Measurements from ENCODE around the gene ZSWIM6. TPM values are rescaled to one million over a fixed set of nuclear protein-coding genes. Genes with fewer than 3 reads are reported as not detected.

The ZSWIM6 gene
- polyA plus RNA-seq, 3 donors = 1.7 to 33.5 (median 2.7) TPM

DNA sequence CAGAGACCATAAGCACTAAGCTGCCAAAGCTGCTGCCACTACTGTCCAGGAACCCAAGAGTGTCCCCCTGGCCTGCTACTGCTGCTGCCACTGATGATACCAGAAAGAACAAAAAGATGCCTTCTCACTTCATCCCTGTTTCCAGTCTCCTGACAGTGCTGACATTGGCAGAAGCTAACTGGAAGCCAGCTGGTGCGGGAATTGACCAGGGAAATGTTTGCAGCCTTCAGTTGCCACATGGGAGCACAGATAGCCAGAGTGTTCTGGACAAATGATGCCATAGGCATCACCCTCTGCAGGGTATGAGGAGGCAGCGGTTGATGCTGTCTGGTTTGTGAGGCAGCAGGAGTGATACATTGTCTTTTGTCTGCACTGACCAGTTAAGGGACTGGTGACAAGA lies 258.4 kb downstream of the ZSWIM6 start:
- Histone ChIP-seq H3K4me1 (ENCODE audit: control insufficient read depth in 1 of 2, insufficient read depth in 2 of 2, low read length in 2 of 2) (no peaks in the 10 kb centered on the region), H2AFZ (ENCODE audit: insufficient read depth, low read depth, low read length, poor library complexity, severe bottlenecking) (no peak overlapping the region), H3K36me3 (replicated peaks in 1 of 2; ENCODE audit: control insufficient read depth in 1 of 2, insufficient read depth in 2 of 2, low read length in 2 of 2) (no peaks in the 10 kb centered on the region), H3K4me2 (replicated peaks; ENCODE audit: extremely low read depth, low read length, poor library complexity, severe bottlenecking) (no peak overlapping the region), H3K9me3 (replicated peaks in 1 of 2; ENCODE audit: control insufficient read depth in 1 of 2, insufficient read depth in 1 of 2, low read length in 2 of 2) (no peaks in the 10 kb centered on the region), H3K4me3 (replicated peaks in 1 of 3; ENCODE audit: low read depth in 2 of 3, low read length in 3 of 3) (no peak overlapping the region), H3K27me3 (ENCODE audit: control insufficient read depth in 2 of 2, insufficient read depth in 2 of 2, low read length in 2 of 2) (no peaks in the 10 kb centered on the region), H3K9ac (ENCODE audit: insufficient read depth, low read length, poor library complexity, severe bottlenecking) (no peak overlapping the region), H3K27ac (ENCODE audit: low read depth in 1 of 2, low read length in 2 of 2) (no peak overlapping the region), H4K20me1 (ENCODE audit: insufficient read depth, low read length) (no peaks in the 10 kb centered on the region), H3K79me2 (ENCODE audit: insufficient read depth, low read length) (no peaks in the 10 kb centered on the region)
- Mint-ChIP-seq H3K9me3 (peaks cover 0 to 11% (median 4%) of the 10 kb centered on the region in 7 donors), H3K27ac (no peak overlapping the region), H3K4me1 (no peaks in the 10 kb centered on the region), H3K4me3 (peak overlapping the region in 1 of 2 donors; percentile 2), H3K27me3 (ENCODE audit: low read depth in 3 of 3) (peaks cover 0 to 3% (median 0%) of the 10 kb centered on the region in 3 donors), H3K36me3 (no peaks in the 10 kb centered on the region)
- 100% methylated on average over 1 of the region's 2 CpGs for WGBS (ENCODE audit: insufficient coverage)
- TF ChIP-seq, protein P1, sequence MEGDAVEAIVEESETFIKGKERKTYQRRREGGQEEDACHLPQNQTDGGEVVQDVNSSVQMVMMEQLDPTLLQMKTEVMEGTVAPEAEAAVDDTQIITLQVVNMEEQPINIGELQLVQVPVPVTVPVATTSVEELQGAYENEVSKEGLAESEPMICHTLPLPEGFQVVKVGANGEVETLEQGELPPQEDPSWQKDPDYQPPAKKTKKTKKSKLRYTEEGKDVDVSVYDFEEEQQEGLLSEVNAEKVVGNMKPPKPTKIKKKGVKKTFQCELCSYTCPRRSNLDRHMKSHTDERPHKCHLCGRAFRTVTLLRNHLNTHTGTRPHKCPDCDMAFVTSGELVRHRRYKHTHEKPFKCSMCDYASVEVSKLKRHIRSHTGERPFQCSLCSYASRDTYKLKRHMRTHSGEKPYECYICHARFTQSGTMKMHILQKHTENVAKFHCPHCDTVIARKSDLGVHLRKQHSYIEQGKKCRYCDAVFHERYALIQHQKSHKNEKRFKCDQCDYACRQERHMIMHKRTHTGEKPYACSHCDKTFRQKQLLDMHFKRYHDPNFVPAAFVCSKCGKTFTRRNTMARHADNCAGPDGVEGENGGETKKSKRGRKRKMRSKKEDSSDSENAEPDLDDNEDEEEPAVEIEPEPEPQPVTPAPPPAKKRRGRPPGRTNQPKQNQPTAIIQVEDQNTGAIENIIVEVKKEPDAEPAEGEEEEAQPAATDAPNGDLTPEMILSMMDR (IDR thresholded peaks at IDR 0.05) = no peak
- intact Hi-C loops (cut with micrococcal nuclease) = no loop called here
- DNase-seq = no peak

DNA sequence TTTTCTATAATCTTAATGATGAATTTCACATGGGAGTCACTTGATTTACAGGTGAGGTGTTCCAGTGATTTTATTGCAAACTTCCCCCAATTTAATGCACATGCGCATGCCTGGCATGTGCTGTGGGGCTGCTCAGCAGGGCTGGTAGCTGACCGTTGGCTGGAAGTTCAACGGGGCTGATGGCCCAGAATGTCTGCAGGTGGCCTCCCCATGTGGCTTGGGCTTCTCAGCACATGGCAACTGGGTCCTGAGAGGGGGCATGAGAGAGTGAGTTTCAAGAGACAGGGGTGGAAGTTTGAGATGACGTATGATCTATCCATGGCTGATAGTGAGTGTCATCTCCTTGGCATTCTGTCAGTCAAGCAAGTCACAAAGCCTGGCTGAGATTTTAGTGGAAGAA lies 259.8 kb downstream of the ZSWIM6 start:
- Histone ChIP-seq H3K4me3 (replicated peaks in 1 of 3; ENCODE audit: low read depth in 2 of 3, low read length in 3 of 3) (no peak overlapping the region), H3K79me2 (ENCODE audit: insufficient read depth, low read length) (no peaks in the 10 kb centered on the region), H3K4me1 (ENCODE audit: control insufficient read depth in 1 of 2, insufficient read depth in 2 of 2, low read length in 2 of 2) (no peaks in the 10 kb centered on the region), H3K36me3 (replicated peaks in 1 of 2; ENCODE audit: control insufficient read depth in 1 of 2, insufficient read depth in 2 of 2, low read length in 2 of 2) (no peaks in the 10 kb centered on the region), H3K4me2 (replicated peaks; ENCODE audit: extremely low read depth, low read length, poor library complexity, severe bottlenecking) (no peak overlapping the region), H3K27me3 (ENCODE audit: control insufficient read depth in 2 of 2, insufficient read depth in 2 of 2, low read length in 2 of 2) (no peaks in the 10 kb centered on the region), H3K27ac (ENCODE audit: low read depth in 1 of 2, low read length in 2 of 2) (no peak overlapping the region), H4K20me1 (ENCODE audit: insufficient read depth, low read length) (no peaks in the 10 kb centered on the region), H3K9ac (ENCODE audit: insufficient read depth, low read length, poor library complexity, severe bottlenecking) (no peak overlapping the region), H3K9me3 (replicated peaks in 1 of 2; ENCODE audit: control insufficient read depth in 1 of 2, insufficient read depth in 1 of 2, low read length in 2 of 2) (no peaks in the 10 kb centered on the region), H2AFZ (ENCODE audit: insufficient read depth, low read depth, low read length, poor library complexity, severe bottlenecking) (no peak overlapping the region)
- no peak for DNase-seq
- H3K4me1 Mint-ChIP-seq = no peaks in the 10 kb centered on the region
- TF ChIP-seq, protein P1 (IDR thresholded peaks at IDR 0.05) = no peak
- WGBS (ENCODE audit: insufficient coverage) = 97% methylated on average over 3 of the region's 4 CpGs
- peaks cover 0 to 3% (median 0%) of the 10 kb centered on the region in 3 donors for H3K27me3 Mint-ChIP-seq (ENCODE audit: low read depth in 3 of 3)
- H3K9me3 Mint-ChIP-seq = peaks cover 0 to 9% (median 2%) of the 10 kb centered on the region in 7 donors
- H3K27ac Mint-ChIP-seq = no peak overlapping the region
- H3K4me3 Mint-ChIP-seq = no peak overlapping the region
- H3K36me3 Mint-ChIP-seq = no peaks in the 10 kb centered on the region
- intact Hi-C loops (cut with micrococcal nuclease) = no loop called here
